Middle frontal gyrus (tissue), 1 donor: ENCODE measurements around the gene URAD.
"Not testable (repeated sequence)": the region's sequence is repeated elsewhere in the genome, so short reads cannot be mapped to it uniquely, and the experiment has no call there.

Source experiments
- DNase-seq: peaks from one replicate; pipeline ENCODE4 v3.0.0-alpha.2; 2015; ENCODE audit warnings: low spot score; ENCODE audit errors: extremely low spot score

Gene URAD

GRCh38 chr13:27988520-27988919, at the start of gene URAD:
Gene URAD (minus strand): TSS chr13:27988693. CDS start chr13:27988637, 56 bp downstream.
- no peak for DNase-seq

GRCh38 chr13:28037399-28037798, 48.9 kb upstream of the URAD start:
- DNase-seq = no peak

- DNase-seq = no peak
These were observed 46.8 kb upstream of the URAD start for GRCh38 chr13:28035146-28035782.

GRCh38 chr13:28033894-28034655, 45.6 kb upstream of the URAD start:
- no peak for DNase-seq

- DNase-seq = not testable (repeated sequence)
These were observed 43.9 kb upstream of the URAD start for GRCh38 chr13:28032438-28032837.

GRCh38 chr13:28031896-28032288, 43.4 kb upstream of the URAD start:
- DNase-seq = no peak

GRCh38 chr13:28031220-28031895, 42.9 kb upstream of the URAD start:
- DNase-seq = no peak

- no peak for DNase-seq
These were observed 39.3 kb upstream of the URAD start for GRCh38 chr13:28027607-28028364.

GRCh38 chr13:28027071-28027470, 38.6 kb upstream of the URAD start:
- DNase-seq = no peak

- no peak for DNase-seq
These were observed 38.0 kb upstream of the URAD start for GRCh38 chr13:28026508-28026907.

GRCh38 chr13:28022848-28023518, 34.5 kb upstream of the URAD start:
- DNase-seq = no peak

GRCh38 chr13:28014301-28014700, 25.8 kb upstream of the URAD start:
- no peak for DNase-seq

GRCh38 chr13:28013482-28013881, 25.0 kb upstream of the URAD start:
- no peak for DNase-seq

- DNase-seq = no peak
These were observed 24.4 kb upstream of the URAD start for GRCh38 chr13:28012896-28013295.

- DNase-seq = no peak
These were observed 23.9 kb upstream of the URAD start for GRCh38 chr13:28012383-28012782.

GRCh38 chr13:28010046-28010445, 21.6 kb upstream of the URAD start:
- no peak for DNase-seq

- not testable (repeated sequence) for DNase-seq
These were observed 16.5 kb upstream of the URAD start for GRCh38 chr13:28005016-28005415.

- DNase-seq = no peak
These were observed 14.6 kb upstream of the URAD start for GRCh38 chr13:28002886-28003698.

GRCh38 chr13:28001837-28002473, 13.5 kb upstream of the URAD start:
- DNase-seq = no peak

GRCh38 chr13:28001049-28001448, 12.6 kb upstream of the URAD start:
- DNase-seq = no peak
